HFFc6 (cell line): ENCODE results near the gene ANGPT4. TPM values are rescaled to one million over a fixed set of nuclear protein-coding genes. Genes with fewer than 3 reads are reported as not detected.

Experiments used
- DNase-seq: peaks from one replicate; pipeline ENCODE4 v3.0.0-alpha.2; 2018
- H3K27ac Mint-ChIP-seq: 2 replicates; pipeline ENCODE4 v1.8.0; 2020; ENCODE audit warnings: mild to moderate bottlenecking, mixed read lengths
- H3K27me3 Mint-ChIP-seq: 2 replicates; pipeline ENCODE4 v1.8.0; 2021; ENCODE audit warnings: mild to moderate bottlenecking, moderate library complexity, mixed read lengths; ENCODE audit not compliant: insufficient read depth
- H3K36me3 Mint-ChIP-seq: 2 replicates; pipeline ENCODE4 v1.8.0; 2021; ENCODE audit warnings: low read depth, mixed read lengths
- H3K4me1 Mint-ChIP-seq: 2 replicates; pipeline ENCODE4 v1.8.0; 2020; ENCODE audit warnings: low read depth, mixed read lengths
- H3K4me3 Mint-ChIP-seq: 2 replicates; pipeline ENCODE4 v1.8.0; 2020; ENCODE audit warnings: mild to moderate bottlenecking, moderate library complexity, mixed read lengths
- H3K9me3 Mint-ChIP-seq: 2 replicates; pipeline ENCODE4 v1.8.0; 2020; ENCODE audit warnings: mild to moderate bottlenecking, mixed read lengths
- total RNA-seq, 6 experiments: library from RNA; stranded (reverse); fragmentation: NEBNext Ultra II Directional; extraction: Animal tissue kit (Norgen Biotek cat#: 25700); gene quantifications; 2 replicates in 1 of 6; 3 replicates in 5 of 6; pipeline ENCODE4 v1.2.3, GENCODE V29; 2021
- TF ChIP-seq, protein P1 (sequence below): fragments of 200-600 bp; sonication (generic); IDR thresholded peaks from 2 replicates; pipeline ENCODE4 v1.5.0; 2021; ENCODE audit warnings: antibody characterized with exemption, mild to moderate bottlenecking

ANGPT4 gene
- total RNA-seq, 6 experiments from 2014 or later, result not detected

DNA sequence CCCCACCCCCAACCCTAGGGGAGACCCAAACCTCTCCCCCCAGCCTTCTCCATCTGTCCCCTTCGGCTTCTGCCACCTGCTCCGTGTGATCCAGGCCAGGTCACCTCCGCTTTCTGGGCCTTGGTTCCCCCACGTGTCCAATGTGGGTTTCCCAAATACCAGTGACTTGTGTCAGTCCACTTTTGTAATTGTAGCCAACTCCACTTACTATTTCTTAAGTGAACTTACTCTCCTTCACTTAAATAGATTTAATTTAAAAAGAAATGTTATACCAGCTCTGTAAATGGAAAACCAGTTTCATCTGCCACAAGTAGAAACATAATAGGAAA is 92.6 kb downstream of the ANGPT4 start:
- no peak overlapping the region for H3K4me3 Mint-ChIP-seq
- TF ChIP-seq, protein P1, sequence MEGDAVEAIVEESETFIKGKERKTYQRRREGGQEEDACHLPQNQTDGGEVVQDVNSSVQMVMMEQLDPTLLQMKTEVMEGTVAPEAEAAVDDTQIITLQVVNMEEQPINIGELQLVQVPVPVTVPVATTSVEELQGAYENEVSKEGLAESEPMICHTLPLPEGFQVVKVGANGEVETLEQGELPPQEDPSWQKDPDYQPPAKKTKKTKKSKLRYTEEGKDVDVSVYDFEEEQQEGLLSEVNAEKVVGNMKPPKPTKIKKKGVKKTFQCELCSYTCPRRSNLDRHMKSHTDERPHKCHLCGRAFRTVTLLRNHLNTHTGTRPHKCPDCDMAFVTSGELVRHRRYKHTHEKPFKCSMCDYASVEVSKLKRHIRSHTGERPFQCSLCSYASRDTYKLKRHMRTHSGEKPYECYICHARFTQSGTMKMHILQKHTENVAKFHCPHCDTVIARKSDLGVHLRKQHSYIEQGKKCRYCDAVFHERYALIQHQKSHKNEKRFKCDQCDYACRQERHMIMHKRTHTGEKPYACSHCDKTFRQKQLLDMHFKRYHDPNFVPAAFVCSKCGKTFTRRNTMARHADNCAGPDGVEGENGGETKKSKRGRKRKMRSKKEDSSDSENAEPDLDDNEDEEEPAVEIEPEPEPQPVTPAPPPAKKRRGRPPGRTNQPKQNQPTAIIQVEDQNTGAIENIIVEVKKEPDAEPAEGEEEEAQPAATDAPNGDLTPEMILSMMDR, result no peak
- no peak for DNase-seq
- no peak overlapping the region for H3K27ac Mint-ChIP-seq
- peaks cover 13% of the 10 kb centered on the region; the same call in 1 of the 2 replicates for H3K4me1 Mint-ChIP-seq
- H3K36me3 Mint-ChIP-seq, result no peaks in the 10 kb centered on the region
- no peaks in the 10 kb centered on the region for H3K9me3 Mint-ChIP-seq
- peaks cover 8% of the 10 kb centered on the region for H3K27me3 Mint-ChIP-seq

DNA sequence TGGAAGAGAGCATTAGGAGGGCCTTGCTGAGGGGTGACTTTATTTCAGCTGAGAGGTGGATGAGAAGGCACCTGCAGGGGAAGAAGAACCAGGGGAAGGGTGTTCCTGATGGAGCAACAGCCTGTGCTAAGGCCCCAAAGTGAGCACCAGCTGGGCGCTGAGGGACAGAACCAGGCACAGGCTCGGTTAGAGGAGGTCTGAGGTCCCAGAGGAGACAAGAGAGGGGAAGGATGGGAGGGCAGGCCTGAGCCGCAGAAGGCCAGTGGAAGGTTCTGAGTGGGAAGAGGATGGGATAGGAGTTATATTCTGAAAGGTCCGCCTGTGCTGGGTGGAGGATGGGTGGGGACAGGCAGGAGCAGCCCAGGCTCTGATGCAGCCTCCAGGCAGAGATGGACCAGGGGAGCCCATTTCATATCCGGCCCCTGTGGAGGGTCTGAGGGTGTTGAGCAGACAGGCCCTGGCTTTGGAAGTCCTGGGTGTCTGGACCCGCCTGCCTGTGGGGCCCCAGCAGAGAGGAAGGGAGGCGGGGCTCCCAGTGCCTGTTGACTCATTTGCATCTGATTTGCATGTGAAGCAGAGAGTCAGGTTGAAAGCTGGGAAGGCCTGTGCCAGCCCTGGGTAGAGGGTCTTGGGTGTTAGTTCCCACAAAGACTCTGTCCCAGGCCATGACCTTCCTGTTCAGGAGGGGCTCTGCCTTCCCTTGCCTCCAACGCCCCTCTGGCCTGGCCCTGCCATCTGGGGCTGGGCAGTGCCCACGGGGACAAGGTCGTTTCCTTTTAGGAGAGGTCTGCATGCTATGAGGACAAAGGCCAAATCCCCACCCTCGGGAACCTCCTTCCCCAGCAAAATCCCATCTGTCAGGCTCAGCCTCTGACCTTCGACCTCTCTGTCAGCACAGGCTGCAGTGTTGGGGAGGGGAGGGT is 93.2 kb downstream of the ANGPT4 start:
- Mint-ChIP-seq H3K27ac (no peak overlapping the region), H3K4me3 (no peak overlapping the region), H3K4me1 (peaks cover 13% of the 10 kb centered on the region; the same call in 1 of the 2 replicates), H3K9me3 (no peaks in the 10 kb centered on the region), H3K27me3 (peaks cover 9% of the 10 kb centered on the region), H3K36me3 (no peaks in the 10 kb centered on the region)
- TF ChIP-seq, protein P1, result no peak
- no peak for DNase-seq

DNA sequence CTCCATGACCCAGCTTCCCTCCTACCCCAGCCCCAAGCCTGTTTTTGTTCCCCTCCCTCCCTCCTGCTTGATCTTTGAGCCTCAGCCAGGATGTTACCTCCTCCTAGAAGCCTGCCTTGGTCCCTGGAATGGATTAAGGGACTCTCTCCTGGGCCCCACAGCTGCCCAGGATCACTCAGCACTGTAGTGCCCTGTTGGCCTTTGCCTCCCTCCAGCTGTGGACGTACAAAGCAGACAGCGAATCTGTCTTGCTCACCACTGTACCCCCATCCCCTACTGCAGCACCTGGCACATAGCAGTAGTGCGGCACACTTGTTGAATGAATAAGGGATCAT is 94.4 kb downstream of the ANGPT4 start:
- no peaks in the 10 kb centered on the region for H3K36me3 Mint-ChIP-seq
- H3K4me1 Mint-ChIP-seq, result peaks cover 13% of the 10 kb centered on the region; the same call in 1 of the 2 replicates
- peaks cover 11% of the 10 kb centered on the region for H3K27me3 Mint-ChIP-seq
- H3K27ac Mint-ChIP-seq, result no peak overlapping the region
- H3K4me3 Mint-ChIP-seq, result no peak overlapping the region
- DNase-seq, result no peak
- no peaks in the 10 kb centered on the region for H3K9me3 Mint-ChIP-seq
- TF ChIP-seq, protein P1, result no peak

DNA sequence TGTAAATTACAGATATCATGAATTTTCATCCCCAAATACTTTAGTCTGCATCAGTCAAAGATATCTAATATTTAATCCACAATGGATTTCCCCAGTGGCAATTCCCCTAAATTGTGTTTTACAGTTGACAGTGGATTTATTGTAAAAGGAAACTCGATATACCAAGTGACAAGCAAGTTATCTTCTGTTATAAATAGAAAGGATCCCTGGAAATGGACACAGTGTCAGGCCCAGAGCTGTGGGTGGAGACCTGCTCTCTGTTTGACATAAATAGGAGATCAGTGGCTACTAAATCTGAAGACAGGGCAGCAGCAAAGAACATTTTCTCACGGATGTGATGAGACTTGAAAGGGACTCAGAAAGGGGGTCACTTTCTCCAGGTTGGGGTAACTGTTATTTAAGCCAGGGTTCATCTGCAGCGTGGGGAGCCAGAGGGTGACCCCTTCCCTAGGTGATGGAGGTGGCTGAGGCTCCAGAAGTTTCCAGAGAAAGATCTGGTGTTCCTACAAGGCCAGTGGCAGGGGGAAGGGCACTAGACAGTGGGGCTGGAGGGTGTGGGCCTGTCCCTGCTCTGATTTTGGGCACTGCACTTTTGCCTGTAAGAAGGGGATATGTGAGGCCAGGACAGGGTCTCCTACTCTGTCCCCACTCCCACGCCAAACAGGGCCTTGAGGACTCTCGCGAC is 94.9 kb downstream of the ANGPT4 start:
- no peaks in the 10 kb centered on the region for H3K9me3 Mint-ChIP-seq
- H3K27me3 Mint-ChIP-seq, result peaks cover 11% of the 10 kb centered on the region
- no peak for DNase-seq
- TF ChIP-seq, protein P1, result no peak
- no peak overlapping the region for H3K27ac Mint-ChIP-seq
- H3K36me3 Mint-ChIP-seq, result no peaks in the 10 kb centered on the region
- H3K4me1 Mint-ChIP-seq, result peaks cover 8% of the 10 kb centered on the region; the same call in 1 of the 2 replicates
- H3K4me3 Mint-ChIP-seq, result no peak overlapping the region

DNA sequence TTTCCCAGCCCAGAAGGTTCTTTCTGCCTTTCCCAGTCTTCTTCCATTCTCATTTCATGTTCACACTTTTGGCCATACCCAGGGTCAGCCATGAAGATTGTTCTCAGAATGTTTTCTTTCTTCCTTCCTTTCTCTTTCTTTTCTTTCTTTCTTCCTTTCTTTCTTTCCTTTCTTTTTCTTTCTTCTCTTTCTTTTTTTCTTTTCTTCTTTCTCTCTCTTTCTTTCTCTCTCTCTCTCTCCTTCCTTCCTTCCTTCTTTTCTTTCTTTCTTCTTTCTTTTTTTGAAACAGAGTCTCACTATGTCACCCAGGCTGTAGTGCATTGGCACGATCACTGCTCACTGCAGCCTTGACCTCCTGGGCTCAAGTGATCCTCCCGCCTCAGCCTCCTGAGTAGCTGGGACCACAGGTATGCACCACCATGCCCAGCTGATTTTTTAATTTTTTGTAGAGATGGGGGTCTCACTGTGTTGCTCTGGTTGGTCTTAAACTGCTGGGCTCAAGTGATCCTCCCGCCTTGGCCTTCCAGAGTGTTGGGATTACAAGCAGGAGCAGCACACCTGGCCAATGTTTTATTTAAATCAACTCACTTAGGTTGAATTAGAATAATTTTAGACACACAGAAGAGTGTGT is 95.7 kb downstream of the ANGPT4 start:
- H3K9me3 Mint-ChIP-seq, result no peaks in the 10 kb centered on the region
- no peak overlapping the region for H3K4me3 Mint-ChIP-seq
- peaks cover under 1% of the 10 kb centered on the region; the same call in 1 of the 2 replicates for H3K4me1 Mint-ChIP-seq
- no peaks in the 10 kb centered on the region for H3K36me3 Mint-ChIP-seq
- H3K27me3 Mint-ChIP-seq, result peaks cover 11% of the 10 kb centered on the region
- H3K27ac Mint-ChIP-seq, result no peak overlapping the region
- TF ChIP-seq, protein P1, result no peak
- DNase-seq, result no peak

Other genes with a start within 250 kb of the ANGPT4 start
- not detected for gene SCRT2, start 240.5 kb downstream of the ANGPT4 start, total RNA-seq
- gene SLC52A3, start 147.8 kb downstream of the ANGPT4 start, total RNA-seq, result under 1 TPM in 2 of 6 experiments, not detected in 4; 0.05 to 0.07 TPM
- gene FAM110A, start 82.6 kb downstream of the ANGPT4 start, total RNA-seq, result 1 to 10 TPM; 3.6 to 6.4 (median 5.3) TPM
- not detected for gene RSPO4, start 86.0 kb upstream of the ANGPT4 start, total RNA-seq
- 100 to 1,000 TPM; 179 to 208 (median 199) TPM for gene PSMF1, start 202.3 kb upstream of the ANGPT4 start, total RNA-seq